ENCODE measurements around the gene LY9. TPM values are rescaled to one million over a fixed set of nuclear protein-coding genes. Genes with fewer than 3 reads are reported as not detected.
A peak's percentile ranks its signal among the peaks of the same experiment; 100 is the strongest.

LY9 gene
- polyA plus RNA-seq, 2 of the 4 experiments (the other 2 are of a cell fraction), result 0.05 to 0.19 TPM

- ChIA-PET POLR2A (no interaction called here), CTCF (interaction anchor here (1.0 kb wide), 1 partner anchor 98 kb away, joined by 3 read pairs; no protein-coding TSS in a partner anchor)
- TF ChIP-seq SMC3 (IDR thresholded peaks at IDR 0.05), result no peak
- TF ChIP-seq REST (IDR thresholded peaks at IDR 0.05), result no peak
- Histone ChIP-seq H3K27ac (no peak overlapping the region), H3K4me1 (no peaks in the 10 kb centered on the region), H3K4me3 (no peak overlapping the region), H3K4me2 (no peak overlapping the region), H3K9me3 (no peaks in the 10 kb centered on the region; the same call in 1 of the 3 replicates)
- no peak for FAIRE-seq
- 41% methylated on average over 3 of the region's 3 CpGs for WGBS (ENCODE audit: missing lambda C conversion rate)
- no peak for DNase-seq (ENCODE audit: low read depth in 1 of 2, low spot score in 1 of 2)
- ATAC-seq, result no peak
These were observed 57.0 kb downstream of the LY9 start for GRCh38 chr1:160853014-160853413.

GRCh38 chr1:160853754-160854153 is 57.8 kb downstream of the LY9 start:
- CTCF ChIA-PET, result no interaction called here
- DNase-seq (ENCODE audit: low read depth in 1 of 2, low spot score in 1 of 2) (no peak), ATAC-seq (no peak), FAIRE-seq (no peak)
- 46% methylated on average over 2 of the region's 2 CpGs for WGBS (ENCODE audit: missing lambda C conversion rate)
- POLR2A ChIA-PET, result no interaction called here
- Histone ChIP-seq H3K9me3 (no peaks in the 10 kb centered on the region; the same call in 1 of the 3 replicates), H3K27ac (no peak overlapping the region), H3K4me1 (no peaks in the 10 kb centered on the region), H3K4me3 (no peak overlapping the region), H3K4me2 (no peak overlapping the region)
- TF ChIP-seq REST (IDR thresholded peaks at IDR 0.05), result no peak
- TF ChIP-seq NR3C1 (IDR thresholded peaks at IDR 0.05), result no peak
- TF ChIP-seq, protein P1, sequence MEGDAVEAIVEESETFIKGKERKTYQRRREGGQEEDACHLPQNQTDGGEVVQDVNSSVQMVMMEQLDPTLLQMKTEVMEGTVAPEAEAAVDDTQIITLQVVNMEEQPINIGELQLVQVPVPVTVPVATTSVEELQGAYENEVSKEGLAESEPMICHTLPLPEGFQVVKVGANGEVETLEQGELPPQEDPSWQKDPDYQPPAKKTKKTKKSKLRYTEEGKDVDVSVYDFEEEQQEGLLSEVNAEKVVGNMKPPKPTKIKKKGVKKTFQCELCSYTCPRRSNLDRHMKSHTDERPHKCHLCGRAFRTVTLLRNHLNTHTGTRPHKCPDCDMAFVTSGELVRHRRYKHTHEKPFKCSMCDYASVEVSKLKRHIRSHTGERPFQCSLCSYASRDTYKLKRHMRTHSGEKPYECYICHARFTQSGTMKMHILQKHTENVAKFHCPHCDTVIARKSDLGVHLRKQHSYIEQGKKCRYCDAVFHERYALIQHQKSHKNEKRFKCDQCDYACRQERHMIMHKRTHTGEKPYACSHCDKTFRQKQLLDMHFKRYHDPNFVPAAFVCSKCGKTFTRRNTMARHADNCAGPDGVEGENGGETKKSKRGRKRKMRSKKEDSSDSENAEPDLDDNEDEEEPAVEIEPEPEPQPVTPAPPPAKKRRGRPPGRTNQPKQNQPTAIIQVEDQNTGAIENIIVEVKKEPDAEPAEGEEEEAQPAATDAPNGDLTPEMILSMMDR (IDR thresholded peaks at IDR 0.05), result no peak
- no peak for TF ChIP-seq EHMT2 (IDR thresholded peaks at IDR 0.05; ENCODE audit: low read depth)

DNA sequence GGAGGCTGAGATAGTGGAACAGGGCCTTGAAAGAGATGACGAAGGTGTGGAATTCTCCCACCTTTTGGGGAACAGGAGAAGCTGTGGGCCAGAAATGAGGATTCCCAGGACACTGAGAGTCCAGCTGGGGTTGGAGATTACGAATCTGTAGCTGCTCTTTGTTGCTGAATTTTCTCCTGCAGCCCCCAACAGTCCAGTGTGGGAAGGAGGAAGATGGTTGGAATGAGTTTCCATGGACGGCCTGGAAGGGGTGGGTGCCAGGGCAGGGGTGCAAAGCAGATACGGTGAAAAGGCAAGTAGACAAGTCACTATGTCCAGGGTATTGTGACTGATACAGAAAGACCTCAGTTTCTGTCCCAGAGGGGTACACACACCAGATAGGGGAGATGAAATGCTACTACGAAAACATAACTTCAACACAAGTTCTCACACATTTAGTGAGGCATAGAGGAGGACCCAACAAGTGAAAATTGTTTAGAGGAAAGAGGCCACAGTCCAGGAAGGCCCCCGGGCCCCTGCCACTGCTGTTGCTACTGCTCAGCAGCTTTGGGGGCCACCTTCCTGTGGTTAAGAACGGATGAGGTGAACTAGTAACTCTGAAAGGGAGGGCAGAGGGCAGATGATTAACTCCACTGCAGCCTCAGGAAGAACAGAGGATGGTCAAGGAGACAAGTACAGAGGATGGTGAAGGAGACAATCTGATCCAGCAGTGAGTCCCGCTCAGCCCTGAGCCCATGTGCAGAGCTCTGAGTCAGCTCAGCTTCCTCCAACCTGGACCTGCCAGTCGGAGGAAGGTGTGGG is 59.4 kb downstream of the LY9 start:
- H3K4me1 ChIP-seq, result no peaks in the 10 kb centered on the region

More for the DNA sequence above, 59.4 kb downstream of the LY9 start:
- ChIA-PET POLR2A (no interaction called here), CTCF (interaction anchor here (0.6 to 2.4 kb wide), 6 partner anchors 9 to 243 kb away, joined by 3 to 7 read pairs (median 3); partner anchors contain the start of gene KLHDC9)
- TF ChIP-seq TFCP2L1 (CRISPR knock-in tag; IDR thresholded peaks at IDR 0.05) (no peak), FOXS1 (CRISPR knock-in tag; IDR thresholded peaks at IDR 0.05) (no peak), EHMT2 (IDR thresholded peaks at IDR 0.05; ENCODE audit: low read depth) (no peak)
- ATAC-seq (0 out of 6 replicates have a peak, but pooled peaks of 1 of the 2 experiments have one; percentile 23), FAIRE-seq (no peak), DNase-seq (ENCODE audit: low read depth in 1 of 2, low spot score in 1 of 2) (no peak)
- 42% methylated on average over 9 of the region's 9 CpGs for WGBS (ENCODE audit: missing lambda C conversion rate)
- Histone ChIP-seq H3K4me3 (no peak overlapping the region), H3K4me2 (no peak overlapping the region), H3K27ac (no peak overlapping the region), H3K9me3 (no peaks in the 10 kb centered on the region; the same call in 1 of the 3 replicates)
